ENCODE measurements around the gene LCP2.

The LCP2 gene

DNA sequence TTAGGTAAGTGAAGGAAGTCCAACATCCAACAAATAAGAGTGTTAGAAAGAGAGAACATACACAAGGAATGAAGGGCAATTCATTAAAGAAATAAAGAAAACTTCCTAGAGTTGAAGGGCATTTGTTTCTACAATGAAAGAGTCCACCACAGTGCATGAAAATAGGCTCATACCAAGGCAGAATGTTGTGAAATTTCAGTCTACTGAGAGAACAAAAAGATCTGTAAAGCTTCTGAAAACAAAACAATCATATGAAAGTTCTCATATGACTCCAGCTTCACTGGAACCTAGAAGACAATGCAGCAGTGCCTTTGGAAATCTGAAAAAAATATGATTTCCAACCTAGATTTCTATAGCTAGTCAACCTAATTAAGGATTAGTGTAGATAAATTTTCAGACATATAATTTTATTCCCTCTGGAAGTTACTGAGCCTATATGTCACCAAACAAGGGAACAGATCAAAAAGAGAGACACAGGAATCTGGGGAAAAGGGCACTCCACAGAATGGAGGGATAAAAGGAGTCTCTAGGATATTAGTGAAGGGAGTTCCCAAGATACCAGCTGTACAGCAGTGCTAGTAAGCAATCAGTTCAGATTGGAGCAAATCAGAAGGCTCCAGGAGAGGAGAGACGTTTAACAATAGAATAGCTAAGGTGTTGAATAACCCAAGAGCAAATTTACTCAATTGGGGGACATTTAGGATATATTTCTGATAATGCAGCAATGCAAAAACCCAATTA is 59.0 kb downstream of the LCP2 start:
- ATAC-seq = no peak
- TF ChIP-seq, protein P1, sequence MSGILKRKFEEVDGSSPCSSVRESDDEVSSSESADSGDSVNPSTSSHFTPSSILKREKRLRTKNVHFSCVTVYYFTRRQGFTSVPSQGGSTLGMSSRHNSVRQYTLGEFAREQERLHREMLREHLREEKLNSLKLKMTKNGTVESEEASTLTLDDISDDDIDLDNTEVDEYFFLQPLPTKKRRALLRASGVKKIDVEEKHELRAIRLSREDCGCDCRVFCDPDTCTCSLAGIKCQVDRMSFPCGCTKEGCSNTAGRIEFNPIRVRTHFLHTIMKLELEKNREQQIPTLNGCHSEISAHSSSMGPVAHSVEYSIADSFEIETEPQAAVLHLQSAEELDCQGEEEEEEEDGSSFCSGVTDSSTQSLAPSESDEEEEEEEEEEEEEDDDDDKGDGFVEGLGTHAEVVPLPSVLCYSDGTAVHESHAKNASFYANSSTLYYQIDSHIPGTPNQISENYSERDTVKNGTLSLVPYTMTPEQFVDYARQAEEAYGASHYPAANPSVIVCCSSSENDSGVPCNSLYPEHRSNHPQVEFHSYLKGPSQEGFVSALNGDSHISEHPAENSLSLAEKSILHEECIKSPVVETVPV (CRISPR knock-in tag; IDR thresholded peaks at IDR 0.05) = no peak
- TF ChIP-seq, protein P2, sequence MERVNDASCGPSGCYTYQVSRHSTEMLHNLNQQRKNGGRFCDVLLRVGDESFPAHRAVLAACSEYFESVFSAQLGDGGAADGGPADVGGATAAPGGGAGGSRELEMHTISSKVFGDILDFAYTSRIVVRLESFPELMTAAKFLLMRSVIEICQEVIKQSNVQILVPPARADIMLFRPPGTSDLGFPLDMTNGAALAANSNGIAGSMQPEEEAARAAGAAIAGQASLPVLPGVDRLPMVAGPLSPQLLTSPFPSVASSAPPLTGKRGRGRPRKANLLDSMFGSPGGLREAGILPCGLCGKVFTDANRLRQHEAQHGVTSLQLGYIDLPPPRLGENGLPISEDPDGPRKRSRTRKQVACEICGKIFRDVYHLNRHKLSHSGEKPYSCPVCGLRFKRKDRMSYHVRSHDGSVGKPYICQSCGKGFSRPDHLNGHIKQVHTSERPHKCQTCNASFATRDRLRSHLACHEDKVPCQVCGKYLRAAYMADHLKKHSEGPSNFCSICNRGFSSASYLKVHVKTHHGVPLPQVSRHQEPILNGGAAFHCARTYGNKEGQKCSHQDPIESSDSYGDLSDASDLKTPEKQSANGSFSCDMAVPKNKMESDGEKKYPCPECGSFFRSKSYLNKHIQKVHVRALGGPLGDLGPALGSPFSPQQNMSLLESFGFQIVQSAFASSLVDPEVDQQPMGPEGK (CRISPR knock-in tag; IDR thresholded peaks at IDR 0.05; ENCODE audit: borderline replicate concordance) = no peak
- TF ChIP-seq ISL1 (CRISPR knock-in tag; IDR thresholded peaks at IDR 0.05) (no peak), RARB (CRISPR knock-in tag; IDR thresholded peaks at IDR 0.05) (no peak), CSDC2 (CRISPR knock-in tag; IDR thresholded peaks at IDR 0.05) (no peak), TOX (CRISPR knock-in tag; IDR thresholded peaks at IDR 0.05; ENCODE audit: borderline replicate concordance) (no peak), ZFP30 (CRISPR knock-in tag; IDR thresholded peaks at IDR 0.05) (no peak), ZC3H10 (CRISPR knock-in tag; IDR thresholded peaks at IDR 0.05) (no peak), ZNF70 (CRISPR knock-in tag; IDR thresholded peaks at IDR 0.05) (no peak), GLIS3 (CRISPR knock-in tag; IDR thresholded peaks at IDR 0.05) (no peak)
- TF ChIP-seq, protein P3, sequence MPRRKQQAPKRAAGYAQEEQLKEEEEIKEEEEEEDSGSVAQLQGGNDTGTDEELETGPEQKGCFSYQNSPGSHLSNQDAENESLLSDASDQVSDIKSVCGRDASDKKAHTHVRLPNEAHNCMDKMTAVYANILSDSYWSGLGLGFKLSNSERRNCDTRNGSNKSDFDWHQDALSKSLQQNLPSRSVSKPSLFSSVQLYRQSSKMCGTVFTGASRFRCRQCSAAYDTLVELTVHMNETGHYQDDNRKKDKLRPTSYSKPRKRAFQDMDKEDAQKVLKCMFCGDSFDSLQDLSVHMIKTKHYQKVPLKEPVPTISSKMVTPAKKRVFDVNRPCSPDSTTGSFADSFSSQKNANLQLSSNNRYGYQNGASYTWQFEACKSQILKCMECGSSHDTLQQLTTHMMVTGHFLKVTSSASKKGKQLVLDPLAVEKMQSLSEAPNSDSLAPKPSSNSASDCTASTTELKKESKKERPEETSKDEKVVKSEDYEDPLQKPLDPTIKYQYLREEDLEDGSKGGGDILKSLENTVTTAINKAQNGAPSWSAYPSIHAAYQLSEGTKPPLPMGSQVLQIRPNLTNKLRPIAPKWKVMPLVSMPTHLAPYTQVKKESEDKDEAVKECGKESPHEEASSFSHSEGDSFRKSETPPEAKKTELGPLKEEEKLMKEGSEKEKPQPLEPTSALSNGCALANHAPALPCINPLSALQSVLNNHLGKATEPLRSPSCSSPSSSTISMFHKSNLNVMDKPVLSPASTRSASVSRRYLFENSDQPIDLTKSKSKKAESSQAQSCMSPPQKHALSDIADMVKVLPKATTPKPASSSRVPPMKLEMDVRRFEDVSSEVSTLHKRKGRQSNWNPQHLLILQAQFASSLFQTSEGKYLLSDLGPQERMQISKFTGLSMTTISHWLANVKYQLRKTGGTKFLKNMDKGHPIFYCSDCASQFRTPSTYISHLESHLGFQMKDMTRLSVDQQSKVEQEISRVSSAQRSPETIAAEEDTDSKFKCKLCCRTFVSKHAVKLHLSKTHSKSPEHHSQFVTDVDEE (CRISPR knock-in tag; IDR thresholded peaks at IDR 0.05) = no peak

DNA sequence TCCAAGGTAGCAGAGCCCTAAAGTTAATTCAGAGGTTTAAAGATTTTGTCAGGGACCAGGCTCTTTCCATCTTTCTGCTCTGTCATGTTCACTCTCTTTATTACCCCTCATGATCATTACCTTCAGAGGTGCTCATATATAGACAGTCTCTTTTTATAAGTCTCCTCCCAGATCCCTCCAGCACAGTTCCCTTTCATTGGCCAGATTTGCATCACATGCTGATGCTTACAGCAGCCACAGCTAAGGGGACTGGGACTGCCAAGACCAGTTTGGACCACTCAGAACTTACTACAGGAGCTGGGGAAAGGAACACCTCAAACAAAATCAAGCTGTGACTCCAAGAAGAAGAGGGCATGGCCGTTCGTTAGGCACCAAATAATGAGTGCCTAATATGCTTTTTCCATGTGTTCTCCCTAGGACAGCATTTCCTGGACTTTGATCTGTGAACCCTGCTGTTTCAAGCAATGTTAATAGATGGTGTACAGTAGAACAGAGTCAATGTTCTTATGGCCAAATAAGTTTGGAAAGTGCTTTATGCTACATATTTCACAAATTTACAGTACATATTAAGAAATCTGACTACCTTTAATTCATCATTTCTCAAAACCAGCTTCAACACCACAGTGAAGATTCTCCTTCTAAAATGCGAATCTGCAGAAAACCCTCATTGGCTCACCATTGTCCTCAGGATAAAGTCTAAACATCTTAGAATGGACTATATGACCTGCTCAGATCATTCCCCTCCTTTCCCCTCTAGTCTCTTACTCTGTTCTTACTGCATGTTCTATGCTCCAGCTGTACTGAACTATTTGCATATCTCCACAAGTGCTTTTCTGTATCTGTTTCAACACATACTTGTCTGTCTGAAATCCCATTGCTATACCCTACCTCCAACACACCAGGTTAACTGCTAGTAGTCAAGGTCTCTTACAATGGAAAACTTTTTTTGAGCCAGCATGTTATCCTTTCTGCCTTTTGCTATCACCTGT is 61.4 kb downstream of the LCP2 start:
- ATAC-seq = no peak
- no peak for TF ChIP-seq ZFP30 (CRISPR knock-in tag; IDR thresholded peaks at IDR 0.05)
- TF ChIP-seq OSR1 (CRISPR knock-in tag; IDR thresholded peaks at IDR 0.05) = no peak
- TF ChIP-seq ZNF8 (CRISPR knock-in tag; IDR thresholded peaks at IDR 0.05) = no peak
- TF ChIP-seq PPARA (CRISPR knock-in tag; IDR thresholded peaks at IDR 0.05; ENCODE audit: borderline replicate concordance) = no peak
- TF ChIP-seq ZC3H10 (CRISPR knock-in tag; IDR thresholded peaks at IDR 0.05) = no peak
- no peak for TF ChIP-seq ARNTL (CRISPR knock-in tag; IDR thresholded peaks at IDR 0.05; ENCODE audit: borderline replicate concordance, low read depth)
- TF ChIP-seq SNAI2 (CRISPR knock-in tag; IDR thresholded peaks at IDR 0.05) = no peak
- no peak for TF ChIP-seq ZNF70 (CRISPR knock-in tag; IDR thresholded peaks at IDR 0.05)
- no peak for TF ChIP-seq CSDC2 (CRISPR knock-in tag; IDR thresholded peaks at IDR 0.05)
- TF ChIP-seq RARB (CRISPR knock-in tag; IDR thresholded peaks at IDR 0.05) = no peak
- TF ChIP-seq TCF4 (CRISPR knock-in tag; IDR thresholded peaks at IDR 0.05; ENCODE audit: borderline replicate concordance) = no peak
- TF ChIP-seq BACH2 (CRISPR knock-in tag; IDR thresholded peaks at IDR 0.05; ENCODE audit: borderline replicate concordance) = no peak
- TF ChIP-seq ZFP3 (CRISPR knock-in tag; IDR thresholded peaks at IDR 0.05) = no peak
- TF ChIP-seq TOX (CRISPR knock-in tag; IDR thresholded peaks at IDR 0.05; ENCODE audit: borderline replicate concordance) = no peak
- TF ChIP-seq, protein P3 (CRISPR knock-in tag; IDR thresholded peaks at IDR 0.05) = no peak
- TF ChIP-seq, protein P4, sequence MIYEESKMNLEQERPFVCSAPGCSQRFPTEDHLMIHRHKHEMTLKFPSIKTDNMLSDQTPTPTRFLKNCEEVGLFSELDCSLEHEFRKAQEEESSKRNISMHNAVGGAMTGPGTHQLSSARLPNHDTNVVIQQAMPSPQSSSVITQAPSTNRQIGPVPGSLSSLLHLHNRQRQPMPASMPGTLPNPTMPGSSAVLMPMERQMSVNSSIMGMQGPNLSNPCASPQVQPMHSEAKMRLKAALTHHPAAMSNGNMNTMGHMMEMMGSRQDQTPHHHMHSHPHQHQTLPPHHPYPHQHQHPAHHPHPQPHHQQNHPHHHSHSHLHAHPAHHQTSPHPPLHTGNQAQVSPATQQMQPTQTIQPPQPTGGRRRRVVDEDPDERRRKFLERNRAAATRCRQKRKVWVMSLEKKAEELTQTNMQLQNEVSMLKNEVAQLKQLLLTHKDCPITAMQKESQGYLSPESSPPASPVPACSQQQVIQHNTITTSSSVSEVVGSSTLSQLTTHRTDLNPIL (CRISPR knock-in tag; IDR thresholded peaks at IDR 0.05; ENCODE audit: low read depth) = no peak

Data from SK-N-SH treated with all-trans-retinoic acid at 6 μM for 48 hours (cell line).